Spleen (tissue), 11 donors: ENCODE measurements around the gene MTM1. TPM values are rescaled to one million over a fixed set of nuclear protein-coding genes. Genes with fewer than 3 reads are reported as not detected.
A peak's percentile ranks its signal among the peaks of the same experiment; 100 is the strongest.

Source experiments
- DNase-seq: peaks from one replicate; pipeline ENCODE4 v3.0.0-alpha.2; 2020
- H3K27ac ChIP-seq, 8 donors: fragments of 200-600 bp; sonication (generic) in 7 of 8; 1 replicate in 4 of 8; 2 replicates in 4 of 8; pipeline versions ENCODE4 v1.5.0 to v1.8.0; 2016 to 2021; ENCODE audit warnings: inconsistent platforms in 4 of 8, mild to moderate bottlenecking in 4 of 8, moderate library complexity in 1 of 8
- H3K27me3 ChIP-seq, 7 donors: fragments of 200-600 bp; sonication (generic) in 6 of 7; replicated peaks in 1 of 7; 1 replicate in 4 of 7; 2 replicates in 3 of 7; pipeline versions ENCODE4 v1.5.0 to v1.8.0; 2016 to 2021; ENCODE audit warnings: inconsistent platforms in 3 of 7, mild to moderate bottlenecking in 1 of 7
- H3K36me3 ChIP-seq, 6 donors: fragments of 200-600 bp; sonication (generic) in 5 of 6; 1 replicate in 4 of 6; 2 replicates in 2 of 6; pipeline versions ENCODE4 v1.5.0 to v1.8.0; 2016 to 2021; ENCODE audit warnings: inconsistent platforms in 2 of 6
- H3K4me1 ChIP-seq, 6 donors: fragments of 200-600 bp; sonication (generic) in 5 of 6; 1 replicate in 3 of 6; 2 replicates in 3 of 6; pipeline versions ENCODE4 v1.5.0 to v1.8.0; 2016 to 2021; ENCODE audit warnings: inconsistent platforms in 3 of 6
- H3K4me3 ChIP-seq, 8 donors: fragments of 200-600 bp; sonication (generic) in 7 of 8; 1 replicate in 4 of 8; 2 replicates in 4 of 8; pipeline versions ENCODE4 v1.5.0 to v1.8.0; 2016 to 2021; ENCODE audit warnings: inconsistent platforms in 4 of 8, mild to moderate bottlenecking in 4 of 8, moderate library complexity in 2 of 8
- H3K9me3 ChIP-seq, 8 donors: fragments of 200-600 bp; sonication (generic) in 7 of 8; 1 replicate in 4 of 8; 2 replicates in 4 of 8; pipeline versions ENCODE4 v1.5.0 to v1.8.0; 2016 to 2021; ENCODE audit warnings: inconsistent platforms in 4 of 8
- POLR2A ChIP-seq, 3 donors: fragments of 450-650 bp; IDR thresholded peaks; one replicate each; pipeline ENCODE4 v1.5.1; 2017; ENCODE audit warnings: antibody characterized with exemption in 3 of 3, mild to moderate bottlenecking in 1 of 3
- POLR2AphosphoS5 ChIP-seq, 3 donors: sonication (generic); formaldehyde crosslinking; IDR thresholded peaks; one replicate each; pipeline ENCODE4 v1.5.1; 2017; ENCODE audit warnings: antibody characterized with exemption in 3 of 3
- WGBS, 5 donors: extraction: QIAGEN DNeasy Blood & Tissue Kit in 3 of 5; methylation state at CpG; one replicate each; pipeline versions ENCODE4 v1.1.5 to v1.1.7; 2013 to 2018; 5-methylcytosine and 5-hydroxymethylcytosine counted together
- intact Hi-C: fragments of 100-400 bp; cut with DNase I; formaldehyde crosslinking; loops from one replicate; pipeline ENCODE4 v1.15.0; 2023; ENCODE audit warnings: low total_unique reads
- polyA plus RNA-seq, 3 donors: library from polyadenylated mRNA; stranded (reverse); fragments of 200-250 nt; gene quantifications; one replicate each; pipeline ENCODE4 v1.2.1, GENCODE V29; 2013
- total RNA-seq, 7 donors: library from RNA; depleted of rRNA in 3 of 7; stranded (reverse); fragments of >200 nt in 3 of 7; fragmentation: NEBNext Ultra II Directional in 4 of 7; extraction: Animal tissue kit (Norgen Biotek cat#: 25700) in 4 of 7; gene quantifications; one replicate each; pipeline versions ENCODE4 v1.1.0 to v1.2.1, GENCODE V29; 2016 to 2021
- TF ChIP-seq, protein P1 (sequence below), 11 experiments: fragments of 200-600 bp in 7 of 11; fragments of 450-650 bp in 4 of 11; sonication (generic) in 4 of 11; IDR thresholded peaks in 8 of 11; conservative IDR thresholded peaks in 3 of 11; 1 replicate in 7 of 11; 2 replicates in 4 of 11; pipeline versions ENCODE4 v1.4.0 to v1.8.0; 2016 to 2021; ENCODE audit warnings: antibody characterized with exemption in 11 of 11, inconsistent platforms in 4 of 11, mild to moderate bottlenecking in 1 of 11
- donor health status: healthy with polysubstance abuse.
- donor health status: DM: no; HTN: no; CAD: no; lungs with moderate emphysema.
- donor health status: DM: no; HTN: no; CAD: no.
- donor health status: Bipolar disorder and iron deficiency.
- donor health status: healthy.
- donor health status: DM: no; HTN: no; CAD: no.
- donor health status: DM: yes; HTN: yes; CAD: no.

MTM1 gene
- total and polyA plus RNA-seq, 10 donors, result 6.3 to 39.5 (median 27.0) TPM

GRCh38 chrX:150692831-150693724 is 124.7 kb downstream of the MTM1 start, which contains the start of gene MTMR1:
Gene MTMR1 (plus strand): TSS chrX:150693396. CDS start chrX:150693531, 135 bp downstream.
- intact Hi-C loops, result no loop called here
- H3K4me3 ChIP-seq, result peak within 1 kb of the TSS; percentile 14 to 77 (median 49)
- no peaks in the 10 kb centered on the region for H3K27me3 ChIP-seq
- H3K9me3 ChIP-seq, result no peaks in the 10 kb centered on the region
- peak within 1 kb of the TSS; percentile 72 to 94 (median 88) for H3K27ac ChIP-seq
- TF ChIP-seq POLR2A (IDR thresholded peaks at IDR 0.05) (peak in 1 of 3 donors; percentile 5), POLR2AphosphoS5 (IDR thresholded peaks at IDR 0.05) (peak; percentile 29 to 65 (median 61))
- TF ChIP-seq, protein P1, sequence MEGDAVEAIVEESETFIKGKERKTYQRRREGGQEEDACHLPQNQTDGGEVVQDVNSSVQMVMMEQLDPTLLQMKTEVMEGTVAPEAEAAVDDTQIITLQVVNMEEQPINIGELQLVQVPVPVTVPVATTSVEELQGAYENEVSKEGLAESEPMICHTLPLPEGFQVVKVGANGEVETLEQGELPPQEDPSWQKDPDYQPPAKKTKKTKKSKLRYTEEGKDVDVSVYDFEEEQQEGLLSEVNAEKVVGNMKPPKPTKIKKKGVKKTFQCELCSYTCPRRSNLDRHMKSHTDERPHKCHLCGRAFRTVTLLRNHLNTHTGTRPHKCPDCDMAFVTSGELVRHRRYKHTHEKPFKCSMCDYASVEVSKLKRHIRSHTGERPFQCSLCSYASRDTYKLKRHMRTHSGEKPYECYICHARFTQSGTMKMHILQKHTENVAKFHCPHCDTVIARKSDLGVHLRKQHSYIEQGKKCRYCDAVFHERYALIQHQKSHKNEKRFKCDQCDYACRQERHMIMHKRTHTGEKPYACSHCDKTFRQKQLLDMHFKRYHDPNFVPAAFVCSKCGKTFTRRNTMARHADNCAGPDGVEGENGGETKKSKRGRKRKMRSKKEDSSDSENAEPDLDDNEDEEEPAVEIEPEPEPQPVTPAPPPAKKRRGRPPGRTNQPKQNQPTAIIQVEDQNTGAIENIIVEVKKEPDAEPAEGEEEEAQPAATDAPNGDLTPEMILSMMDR (IDR thresholded peaks at IDR 0.05 in 8 of 11, conservative IDR thresholded peaks at IDR 0.05 in 3 of 11), result peak in 1 of 11 experiments; percentile 6
- no peaks in the 10 kb centered on the region for H3K36me3 ChIP-seq
- peaks cover 0 to 53% (median 39%) of the 10 kb centered on the region in 6 donors for H3K4me1 ChIP-seq
- 0 to 31% (median 7%) methylated on average over 18 to 92 of the region's 92 CpGs for WGBS, 5 donors
- peak; percentile 89 for DNase-seq

DNA sequence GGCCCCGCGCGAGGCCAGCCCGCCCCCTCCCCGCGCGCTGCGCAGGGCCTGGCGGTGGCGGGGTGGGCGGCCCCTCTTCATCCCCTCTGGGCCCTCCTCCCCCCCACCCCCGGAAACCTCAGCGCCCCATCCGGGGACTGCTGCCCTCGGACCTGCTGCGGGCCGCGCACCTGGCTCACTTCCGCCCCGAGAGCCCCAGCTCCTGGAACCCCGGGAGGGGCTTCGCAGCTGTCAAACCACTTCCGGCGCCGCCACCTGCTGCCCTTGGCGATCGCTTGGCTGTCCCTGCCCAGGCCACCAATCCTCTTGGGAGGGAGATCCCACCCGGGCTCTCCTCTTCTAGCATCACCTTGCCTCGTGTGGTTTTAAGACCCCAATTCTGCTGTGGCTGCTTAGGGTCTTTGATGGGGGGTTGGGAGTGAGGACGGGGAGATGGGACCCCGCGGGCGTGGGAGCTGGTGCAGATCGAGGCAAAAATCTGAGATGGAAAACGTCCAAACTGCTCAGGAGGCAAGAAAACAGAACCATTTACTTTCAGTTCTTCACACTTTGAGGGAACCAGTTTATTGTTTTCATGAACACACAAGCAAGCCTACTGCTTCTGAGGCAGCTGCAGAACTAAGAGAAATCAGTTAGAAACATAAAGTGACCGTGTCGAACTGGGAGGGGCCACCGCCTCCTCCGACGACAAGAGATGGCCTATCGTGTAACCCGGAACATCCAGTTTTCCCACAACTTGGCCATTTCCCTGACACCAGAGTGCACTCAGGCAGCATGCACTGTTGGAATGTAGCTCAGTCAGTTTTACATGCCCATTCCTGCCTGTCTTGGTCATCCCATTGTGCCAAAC is 125.5 kb downstream of the MTM1 start:
- peak; percentile 31 to 85 (median 77) for TF ChIP-seq POLR2AphosphoS5 (IDR thresholded peaks at IDR 0.05)
- no peak for TF ChIP-seq POLR2A (IDR thresholded peaks at IDR 0.05)
- 0 to 37% (median 4%) methylated on average over 8 to 37 of the region's 42 CpGs for WGBS, 5 donors
- Histone ChIP-seq H3K27ac (peak overlapping the region; percentile 57 to 94 (median 88)), H3K27me3 (no peaks in the 10 kb centered on the region), H3K4me1 (peaks cover 0 to 58% (median 40%) of the 10 kb centered on the region in 6 donors), H3K4me3 (peak overlapping the region; percentile 13 to 77 (median 49)), H3K9me3 (no peaks in the 10 kb centered on the region), H3K36me3 (no peaks in the 10 kb centered on the region)
- peak; percentile 96 for DNase-seq
- intact Hi-C loops, result no loop called here

- intact Hi-C loops, result no loop called here
- H3K4me1 ChIP-seq, result peaks cover 0 to 67% (median 41%) of the 10 kb centered on the region in 6 donors
These were observed 126.5 kb downstream of the MTM1 start for GRCh38 chrX:150694738-150695410.

More at GRCh38 chrX:150694738-150695410, 126.5 kb downstream of the MTM1 start:
- H3K4me3 ChIP-seq, result peak overlapping the region in 3 of 8 donors; percentile 49 to 77 (median 59)
- 47 to 59% (median 50%) methylated on average over 7 to 8 of the region's 8 CpGs for WGBS, 5 donors
- no peaks in the 10 kb centered on the region for H3K36me3 ChIP-seq
- TF ChIP-seq POLR2AphosphoS5 (IDR thresholded peaks at IDR 0.05) (no peak), POLR2A (IDR thresholded peaks at IDR 0.05) (no peak)
- TF ChIP-seq, protein P1 (IDR thresholded peaks at IDR 0.05 in 8 of 11, conservative IDR thresholded peaks at IDR 0.05 in 3 of 11), result no peak
- no peak for DNase-seq
- no peaks in the 10 kb centered on the region for H3K9me3 ChIP-seq
- H3K27ac ChIP-seq, result peak overlapping the region in 7 of 8 donors; percentile 75 to 94 (median 89)
- no peaks in the 10 kb centered on the region for H3K27me3 ChIP-seq
